SJSA1 (cell line): ENCODE data around the gene TPP2. TPM values are rescaled to one million over a fixed set of nuclear protein-coding genes. Genes with fewer than 3 reads are reported as not detected.

Experiments
- DNase-seq, 2 experiments: peaks; one replicate each; pipeline ENCODE4 v3.0.0-alpha.2; 2015 to 2020; ENCODE audit warnings: low spot score in 2 of 2, low read depth in 1 of 2
- H3K27ac ChIP-seq: fragments of 250-450 bp; sonication (Bioruptor Pico); 2 replicates; pipeline ENCODE4 v1.5.1; 2020; ENCODE audit warnings: mild to moderate bottlenecking, moderate library complexity
- H3K27me3 ChIP-seq: fragments of 250-450 bp; sonication (Bioruptor Pico); replicated peaks from 2 replicates; pipeline ENCODE4 v1.5.1; 2020; ENCODE audit warnings: mild to moderate bottlenecking, moderate library complexity
- H3K36me3 ChIP-seq: fragments of 250-450 bp; sonication (Bioruptor Pico); 2 replicates; pipeline ENCODE4 v1.5.1; 2020; ENCODE audit warnings: mild to moderate bottlenecking
- H3K4me1 ChIP-seq: fragments of 250-450 bp; sonication (Bioruptor Pico); replicated peaks from 2 replicates; pipeline ENCODE4 v1.6.1; 2021; ENCODE audit warnings: mild to moderate bottlenecking
- H3K4me3 ChIP-seq: fragments of 250-450 bp; sonication (Bioruptor Pico); 2 replicates; pipeline ENCODE4 v1.5.1; 2020; ENCODE audit warnings: mild to moderate bottlenecking
- H3K9me3 ChIP-seq: fragments of 250-450 bp; sonication (Bioruptor Pico); replicated peaks from 2 replicates; pipeline ENCODE4 v1.5.1; 2020; ENCODE audit warnings: mild to moderate bottlenecking
- total RNA-seq: library from RNA; depleted of rRNA; stranded (reverse); fragments of >200 nt; shearing (Covaris generic); gene quantifications from 2 replicates; pipeline ENCODE4 v1.2.3, GENCODE V29; 2014

The TPP2 gene
- total RNA-seq, 1 experiment from 2014 or later: 52.9 TPM

DNA sequence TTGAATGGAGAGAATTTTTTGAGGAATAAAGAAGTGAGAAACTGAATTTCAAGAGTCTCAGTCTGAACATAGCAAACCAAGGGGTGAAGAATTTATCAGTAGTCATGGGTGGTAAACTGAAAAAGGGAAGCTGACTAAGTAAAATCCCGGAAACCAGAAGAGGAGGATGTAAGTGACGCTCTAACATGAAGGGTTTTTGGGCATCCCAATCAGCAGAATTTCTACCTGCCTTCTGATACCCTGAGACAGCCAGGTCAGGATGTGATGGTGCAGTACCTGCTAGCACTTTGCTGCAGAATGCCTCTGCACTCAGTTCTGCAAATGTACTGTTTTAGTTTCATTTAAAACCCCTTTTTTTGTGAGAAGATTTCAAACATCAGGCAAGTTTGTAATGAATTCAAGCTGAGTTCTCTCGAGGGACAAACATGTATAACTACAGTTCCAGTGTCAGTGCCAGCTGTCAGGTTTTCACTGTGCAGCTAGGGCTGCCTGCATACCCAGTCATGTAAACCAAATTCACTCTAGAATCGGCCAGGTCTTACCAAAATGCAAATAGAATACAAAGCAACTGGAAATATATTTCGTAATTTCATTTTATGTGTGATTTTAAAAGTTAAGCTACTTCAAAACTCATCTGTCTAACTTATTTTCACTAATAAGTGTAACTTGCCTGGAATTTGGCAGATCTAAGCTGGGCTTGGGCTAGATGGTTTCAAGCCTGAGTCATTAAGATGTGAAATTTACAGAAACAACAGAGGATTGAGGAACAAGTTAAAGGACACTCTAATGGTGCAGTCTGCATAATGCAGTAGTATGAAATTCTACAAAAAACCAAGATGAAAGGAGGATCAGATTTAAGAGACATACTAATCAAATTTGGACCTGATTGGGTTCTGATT, 84.3 kb downstream of the TPP2 start:
- Histone ChIP-seq H3K27ac (no peak overlapping the region), H3K4me3 (no peak overlapping the region), H3K27me3 (no peaks in the 10 kb centered on the region), H3K36me3 (peaks cover 38% of the 10 kb centered on the region), H3K4me1 (peaks cover 3% of the 10 kb centered on the region), H3K9me3 (no peaks in the 10 kb centered on the region)
- no peak for DNase-seq

DNA sequence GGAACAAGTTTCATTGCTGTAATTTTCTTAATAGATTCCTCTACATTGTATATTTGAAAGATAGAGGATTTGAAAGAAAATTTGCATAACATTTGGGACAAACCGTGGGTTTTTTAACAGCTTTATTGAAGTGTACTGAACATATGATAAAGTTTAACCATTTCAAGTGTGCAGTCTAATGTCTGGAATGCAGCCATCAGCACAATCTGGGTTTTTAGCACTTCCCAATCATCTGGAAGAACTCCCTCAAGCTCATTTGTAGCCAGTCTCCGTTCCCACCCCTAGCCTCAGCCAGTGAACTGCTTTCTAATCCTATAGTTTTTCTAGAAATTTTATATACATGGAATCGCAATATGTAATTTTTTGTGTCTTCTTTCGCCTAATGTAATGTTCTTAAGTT, 85.4 kb downstream of the TPP2 start:
- Histone ChIP-seq H3K36me3 (peaks cover 28% of the 10 kb centered on the region), H3K27me3 (no peaks in the 10 kb centered on the region), H3K27ac (no peak overlapping the region), H3K9me3 (no peaks in the 10 kb centered on the region), H3K4me1 (peaks cover 13% of the 10 kb centered on the region), H3K4me3 (no peak overlapping the region)
- DNase-seq: no peak

DNA sequence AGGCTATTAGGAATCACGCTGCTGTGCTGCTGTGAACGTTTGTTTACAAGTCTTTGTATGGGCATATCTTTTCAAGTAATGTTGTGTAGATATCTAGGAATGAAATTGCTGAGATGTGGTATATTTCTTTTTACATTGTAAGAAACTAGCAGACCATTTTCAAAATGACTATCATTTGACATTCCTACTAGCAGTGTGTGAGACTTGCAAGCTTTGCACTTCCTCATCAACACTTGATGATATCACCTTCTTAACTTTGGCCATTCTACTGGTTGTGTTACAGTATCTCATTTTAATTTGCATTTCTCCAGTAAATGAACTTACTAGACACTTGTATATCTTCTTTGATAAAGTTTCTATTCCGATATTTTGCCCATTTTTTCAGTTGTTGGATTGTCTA, 85.9 kb downstream of the TPP2 start:
- Histone ChIP-seq H3K36me3 (peaks cover 23% of the 10 kb centered on the region), H3K4me3 (no peak overlapping the region), H3K27me3 (no peaks in the 10 kb centered on the region), H3K27ac (no peak overlapping the region), H3K9me3 (no peaks in the 10 kb centered on the region), H3K4me1 (peaks cover 13% of the 10 kb centered on the region)
- DNase-seq: no peak

DNA sequence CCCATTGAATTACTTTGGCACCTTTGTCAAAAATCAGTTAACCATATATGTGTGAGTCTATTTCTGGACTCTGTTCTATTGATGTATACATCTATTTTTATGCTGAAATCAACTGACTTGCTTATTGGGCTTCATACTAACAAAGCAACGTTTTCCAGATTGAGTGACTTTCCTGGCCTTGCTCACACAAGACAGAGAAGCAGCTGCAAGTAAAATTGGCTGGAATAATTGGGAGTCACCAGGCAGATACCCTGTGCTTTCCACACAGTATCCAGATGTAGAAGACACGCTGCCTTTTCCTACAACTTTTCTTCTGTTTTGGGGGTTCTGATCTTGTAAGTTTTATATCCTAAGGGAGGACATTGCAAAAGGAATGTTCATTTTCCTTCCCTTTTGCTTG, 86.9 kb downstream of the TPP2 start:
- Histone ChIP-seq H3K27ac (no peak overlapping the region), H3K27me3 (no peaks in the 10 kb centered on the region), H3K9me3 (no peaks in the 10 kb centered on the region), H3K4me3 (no peak overlapping the region), H3K36me3 (peaks cover 14% of the 10 kb centered on the region), H3K4me1 (peaks cover 13% of the 10 kb centered on the region)
- no peak for DNase-seq

GRCh38 chr13:102686024-102686423, 89.2 kb downstream of the TPP2 start:
- no peak for DNase-seq
- Histone ChIP-seq H3K4me3 (no peak overlapping the region), H3K4me1 (peaks cover 13% of the 10 kb centered on the region), H3K27me3 (no peaks in the 10 kb centered on the region), H3K9me3 (no peaks in the 10 kb centered on the region), H3K36me3 (no peaks in the 10 kb centered on the region), H3K27ac (no peak overlapping the region)

GRCh38 chr13:102687520-102687919, 90.7 kb downstream of the TPP2 start:
- H3K36me3 ChIP-seq: no peaks in the 10 kb centered on the region
- H3K4me1 ChIP-seq: peaks cover 13% of the 10 kb centered on the region
- no peaks in the 10 kb centered on the region for H3K9me3 ChIP-seq
- H3K27ac ChIP-seq: no peak overlapping the region
- no peaks in the 10 kb centered on the region for H3K27me3 ChIP-seq
- no peak overlapping the region for H3K4me3 ChIP-seq
- no peak for DNase-seq

DNA sequence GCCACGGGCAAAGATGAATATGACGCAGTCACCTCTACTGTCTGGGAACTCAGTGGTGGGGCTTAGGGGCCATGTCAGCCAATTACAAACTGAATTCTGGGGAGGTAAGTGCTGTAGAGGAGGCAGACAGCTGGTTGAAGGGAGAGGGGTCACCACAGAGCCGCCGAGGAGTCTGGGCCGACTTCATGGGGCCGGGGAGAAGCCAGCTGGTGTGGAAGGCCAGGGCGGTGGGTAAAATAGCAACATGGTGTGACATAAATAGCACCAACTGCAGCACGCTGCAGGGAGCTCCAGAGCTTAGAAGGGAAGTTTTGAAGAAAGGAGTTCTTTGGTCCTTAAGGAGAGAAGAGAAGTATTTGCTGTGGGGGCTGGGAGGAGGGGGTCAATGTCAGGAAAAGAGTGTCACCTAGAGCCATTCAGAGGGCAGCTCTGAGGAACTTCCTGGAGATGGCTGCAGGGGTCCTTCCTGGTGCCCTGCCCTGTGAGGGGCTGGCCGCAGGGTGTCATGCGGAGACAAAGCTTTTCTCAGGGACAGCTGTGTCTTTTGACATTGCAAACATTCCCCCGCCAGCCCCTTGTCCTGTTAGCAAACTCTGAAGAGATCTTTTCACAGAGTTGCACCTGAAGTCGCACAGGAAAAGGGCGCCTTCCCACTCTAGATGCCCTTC, 91.7 kb downstream of the TPP2 start:
- no peak overlapping the region for H3K27ac ChIP-seq
- DNase-seq: no peak

DNA sequence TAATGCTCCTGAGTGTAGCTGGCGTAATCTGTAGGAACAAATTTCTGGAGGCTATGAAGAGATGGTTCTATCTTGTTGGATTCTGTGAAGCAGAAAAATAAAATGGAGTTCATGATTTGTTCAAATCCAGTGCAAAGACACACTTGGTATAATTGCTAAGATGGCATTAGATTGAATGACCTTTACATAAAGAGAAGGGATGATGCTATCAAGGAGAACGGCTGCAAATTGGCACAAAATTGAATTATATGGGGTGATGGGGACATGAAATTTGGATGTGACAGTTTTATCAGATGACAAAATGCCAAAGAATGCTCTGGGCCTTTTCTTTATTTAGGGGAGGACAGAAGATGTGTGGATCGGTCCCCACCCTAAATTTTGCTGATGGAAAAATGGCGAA, 94.1 kb downstream of the TPP2 start:
- Histone ChIP-seq H3K4me3 (no peak overlapping the region), H3K36me3 (no peaks in the 10 kb centered on the region), H3K9me3 (no peaks in the 10 kb centered on the region), H3K27ac (no peak overlapping the region), H3K4me1 (peaks cover 17% of the 10 kb centered on the region), H3K27me3 (no peaks in the 10 kb centered on the region)
- DNase-seq: no peak

More for the DNA sequence above, 91.7 kb downstream of the TPP2 start:
- no peak overlapping the region for H3K4me3 ChIP-seq
- H3K36me3 ChIP-seq: no peaks in the 10 kb centered on the region
- H3K9me3 ChIP-seq: no peaks in the 10 kb centered on the region
- H3K4me1 ChIP-seq: peaks cover 15% of the 10 kb centered on the region
- no peaks in the 10 kb centered on the region for H3K27me3 ChIP-seq

- peaks cover 5% of the 10 kb centered on the region; the same call in 1 of the 2 replicates for H3K4me1 ChIP-seq
- no peak overlapping the region for H3K4me3 ChIP-seq
- no peak for DNase-seq
- no peaks in the 10 kb centered on the region for H3K9me3 ChIP-seq
- H3K36me3 ChIP-seq: no peaks in the 10 kb centered on the region
- no peak overlapping the region for H3K27ac ChIP-seq
- H3K27me3 ChIP-seq: no peaks in the 10 kb centered on the region
These were observed 95.7 kb downstream of the TPP2 start for GRCh38 chr13:102692491-102692826.

GRCh38 chr13:102693250-102693649, 96.5 kb downstream of the TPP2 start:
- Histone ChIP-seq H3K9me3 (no peaks in the 10 kb centered on the region), H3K4me3 (no peak overlapping the region), H3K36me3 (no peaks in the 10 kb centered on the region), H3K27me3 (no peaks in the 10 kb centered on the region), H3K4me1 (peaks cover 11% of the 10 kb centered on the region; the same call in 1 of the 2 replicates), H3K27ac (no peak overlapping the region)
- DNase-seq: no peak

DNA sequence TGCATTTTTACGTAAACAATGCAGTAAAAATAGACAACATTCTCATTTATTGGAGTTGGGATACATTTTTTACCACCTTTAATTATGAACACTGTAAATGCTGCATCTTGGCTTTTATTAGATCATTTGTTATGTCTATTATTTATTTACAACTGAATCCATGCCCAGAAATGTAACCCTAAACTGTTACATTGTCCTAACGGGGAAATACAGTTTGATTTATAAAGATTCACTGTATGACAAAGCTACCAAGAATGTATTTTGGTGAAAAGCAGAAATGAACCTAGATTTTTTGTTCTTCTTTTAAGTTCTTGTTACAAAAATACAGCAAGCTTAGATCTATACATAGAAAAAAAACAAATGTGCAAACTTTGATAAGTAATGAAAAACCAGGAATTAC, 97.0 kb downstream of the TPP2 start:
- Histone ChIP-seq H3K36me3 (no peaks in the 10 kb centered on the region), H3K27me3 (no peaks in the 10 kb centered on the region), H3K27ac (no peak overlapping the region), H3K4me1 (peaks cover 15% of the 10 kb centered on the region; the same call in 1 of the 2 replicates), H3K9me3 (peaks cover under 1% of the 10 kb centered on the region; the same call in 1 of the 2 replicates), H3K4me3 (no peak overlapping the region)
- DNase-seq: no peak

- no peak for DNase-seq
- H3K4me1 ChIP-seq: peaks cover 15% of the 10 kb centered on the region; the same call in 1 of the 2 replicates
- H3K36me3 ChIP-seq: no peaks in the 10 kb centered on the region
- H3K27ac ChIP-seq: no peak within 1 kb of the TSS
- H3K4me3 ChIP-seq: no peak within 1 kb of the TSS
- peaks cover 2% of the 10 kb centered on the region; the same call in 1 of the 2 replicates for H3K9me3 ChIP-seq
- H3K27me3 ChIP-seq: no peaks in the 10 kb centered on the region
These were observed 98.2 kb downstream of the TPP2 start, which contains the start of gene METTL21C for GRCh38 chr13:102694937-102695336. METTL21C (minus strand) TSS chr13:102695044; CDS start chr13:102694498, 546 bp downstream.

DNA sequence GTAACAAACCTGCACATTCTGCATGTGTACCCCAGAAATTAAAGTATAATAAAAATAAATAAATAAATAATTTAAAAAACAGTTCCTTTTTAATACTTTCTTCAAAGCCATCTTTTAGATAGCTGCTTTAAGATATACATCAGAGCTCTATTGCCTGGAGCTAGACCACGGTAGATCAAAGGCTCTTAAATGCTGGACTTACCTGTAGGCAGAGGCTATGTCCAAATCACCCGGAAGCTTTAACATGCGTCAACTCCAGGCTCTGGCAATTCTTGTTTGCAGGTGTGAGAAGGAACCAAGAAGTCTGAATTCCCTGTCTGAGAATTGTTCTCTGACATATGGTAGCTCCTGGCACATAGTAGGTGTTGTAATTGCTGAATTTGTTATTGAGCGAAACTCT, 99.7 kb downstream of the TPP2 start:
- Histone ChIP-seq H3K9me3 (peaks cover 2% of the 10 kb centered on the region; the same call in 1 of the 2 replicates), H3K4me3 (no peak overlapping the region), H3K4me1 (peaks cover 29% of the 10 kb centered on the region), H3K36me3 (no peaks in the 10 kb centered on the region), H3K27me3 (no peaks in the 10 kb centered on the region), H3K27ac (no peak overlapping the region)
- DNase-seq: no peak

GRCh38 chr13:102697264-102697663, 100.5 kb downstream of the TPP2 start:
- Histone ChIP-seq H3K9me3 (peaks cover 2% of the 10 kb centered on the region; the same call in 1 of the 2 replicates), H3K27ac (no peak overlapping the region), H3K4me3 (no peak overlapping the region), H3K4me1 (peaks cover 29% of the 10 kb centered on the region), H3K27me3 (no peaks in the 10 kb centered on the region), H3K36me3 (no peaks in the 10 kb centered on the region)
- DNase-seq: no peak
